BLaER1 treated with 17β-estradiol and CSF1 and Interleukin-3, amounts not matched to agents 10 nM and 100 nM (cell line): ENCODE measurements around the gene SLC35F1.

ENCODE experiments used
- H3K27ac ChIP-seq, 11 experiments: shearing (Covaris generic); formaldehyde crosslinking; 2 replicates each; pipeline ENCODE4 v1.8.1; 2022
- H3K27me3 ChIP-seq, 11 experiments: shearing (Covaris generic); formaldehyde crosslinking; 2 replicates each; pipeline ENCODE4 v1.8.1; 2022
- H3K36me3 ChIP-seq, 11 experiments: shearing (Covaris generic); formaldehyde crosslinking; 2 replicates each; pipeline ENCODE4 v1.8.1; 2022
- H3K4me1 ChIP-seq, 10 experiments: shearing (Covaris generic); formaldehyde crosslinking; 2 replicates each; pipeline ENCODE4 v1.8.1; 2022
- H3K4me2 ChIP-seq, 11 experiments: shearing (Covaris generic); formaldehyde crosslinking; 2 replicates each; pipeline ENCODE4 v1.8.1; 2022
- H3K4me3 ChIP-seq, 10 experiments: shearing (Covaris generic); formaldehyde crosslinking; 2 replicates each; pipeline ENCODE4 v1.8.1; 2022
- H3K9ac ChIP-seq, 11 experiments: shearing (Covaris generic); formaldehyde crosslinking; 2 replicates each; pipeline ENCODE4 v1.8.1; 2022
- H3K9me3 ChIP-seq, 11 experiments: shearing (Covaris generic); formaldehyde crosslinking; replicated peaks in 1 of 11; 2 replicates each; pipeline ENCODE4 v1.8.1; 2022
- H4K20me1 ChIP-seq, 11 experiments: shearing (Covaris generic); formaldehyde crosslinking; 2 replicates each; pipeline ENCODE4 v1.8.1; 2022
- Cebpa-rat ChIP-seq, 11 experiments: shearing (Covaris generic); IDR thresholded peaks; 2 replicates each; pipeline ENCODE4 v1.8.1; 2022

Gene SLC35F1

GRCh38 chr6:117971637-117972036, 64.6 kb downstream of the SLC35F1 start:
- peaks cover 23 to 29% (median 27%) of the 10 kb centered on the region in 11 experiments for H3K9me3 ChIP-seq
- H3K27ac ChIP-seq, result no peak overlapping the region
- H3K4me2 ChIP-seq, result no peak overlapping the region
- no peaks in the 10 kb centered on the region for H4K20me1 ChIP-seq
- no peak for TF ChIP-seq Cebpa-rat (IDR thresholded peaks at IDR 0.05)
- H3K27me3 ChIP-seq, result no peaks in the 10 kb centered on the region
- no peaks in the 10 kb centered on the region for H3K4me1 ChIP-seq
- H3K4me3 ChIP-seq, result no peak overlapping the region
- no peak overlapping the region for H3K9ac ChIP-seq
- H3K36me3 ChIP-seq, result 0 out of 22 replicates have a peak, but pooled peaks cover 0 to 6% (median 0%) of the 10 kb centered on the region in 11 experiments

GRCh38 chr6:117974914-117975627, 68.0 kb downstream of the SLC35F1 start:
- Histone ChIP-seq H3K36me3 (0 out of 22 replicates have a peak, but pooled peaks cover 0 to 6% (median 0%) of the 10 kb centered on the region in 11 experiments), H3K27ac (no peak overlapping the region), H3K4me3 (no peak overlapping the region), H3K9me3 (peaks cover 23 to 27% (median 25%) of the 10 kb centered on the region in 11 experiments), H4K20me1 (no peaks in the 10 kb centered on the region), H3K27me3 (no peaks in the 10 kb centered on the region), H3K4me2 (no peak overlapping the region), H3K4me1 (no peaks in the 10 kb centered on the region), H3K9ac (no peak overlapping the region)
- no peak for TF ChIP-seq Cebpa-rat (IDR thresholded peaks at IDR 0.05)

- no peaks in the 10 kb centered on the region for H3K27me3 ChIP-seq
- H3K4me3 ChIP-seq, result no peak overlapping the region
- H3K9me3 ChIP-seq, result peaks cover 13 to 16% (median 15%) of the 10 kb centered on the region in 11 experiments
- no peak overlapping the region for H3K9ac ChIP-seq
- H3K4me1 ChIP-seq, result no peaks in the 10 kb centered on the region
- 0 out of 22 replicates have a peak, but pooled peaks cover 0 to 6% (median 0%) of the 10 kb centered on the region in 11 experiments for H3K36me3 ChIP-seq
- no peak overlapping the region for H3K4me2 ChIP-seq
- no peaks in the 10 kb centered on the region for H4K20me1 ChIP-seq
- TF ChIP-seq Cebpa-rat (IDR thresholded peaks at IDR 0.05), result no peak
- H3K27ac ChIP-seq, result no peak overlapping the region
Observed at GRCh38 chr6:117976030-117976651, 69.1 kb downstream of the SLC35F1 start.

DNA sequence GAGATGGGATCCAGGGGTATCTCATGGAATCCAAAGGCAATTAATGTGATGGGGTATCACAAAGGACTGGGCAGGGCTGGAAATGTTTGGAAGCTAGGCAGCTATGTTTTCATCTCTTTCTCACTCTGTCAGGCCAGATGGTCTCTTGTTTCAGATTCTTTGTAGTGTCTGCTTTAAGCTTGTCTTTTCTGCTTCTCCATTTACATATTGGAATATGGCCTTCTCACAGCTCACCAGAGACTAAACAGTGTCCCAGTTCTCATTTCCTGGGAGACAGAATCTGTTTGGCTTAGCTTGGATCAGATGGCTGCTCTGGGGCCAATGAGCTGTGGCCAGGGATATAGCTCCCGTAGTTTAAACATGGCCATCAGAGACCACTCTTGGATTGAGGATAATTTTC, 78.9 kb downstream of the SLC35F1 start:
- no peaks in the 10 kb centered on the region for H3K9me3 ChIP-seq
- H3K4me3 ChIP-seq, result no peak overlapping the region
- no peak for TF ChIP-seq Cebpa-rat (IDR thresholded peaks at IDR 0.05)
- no peak overlapping the region for H3K9ac ChIP-seq
- H3K4me2 ChIP-seq, result no peak overlapping the region
- H3K4me1 ChIP-seq, result no peaks in the 10 kb centered on the region
- no peak overlapping the region for H3K27ac ChIP-seq
- no peaks in the 10 kb centered on the region for H3K36me3 ChIP-seq
- no peaks in the 10 kb centered on the region for H4K20me1 ChIP-seq
- H3K27me3 ChIP-seq, result no peaks in the 10 kb centered on the region

- H3K9me3 ChIP-seq, result no peaks in the 10 kb centered on the region
- H3K9ac ChIP-seq, result no peak overlapping the region
- H4K20me1 ChIP-seq, result no peaks in the 10 kb centered on the region
- no peak overlapping the region for H3K4me2 ChIP-seq
- no peaks in the 10 kb centered on the region for H3K36me3 ChIP-seq
- no peaks in the 10 kb centered on the region for H3K27me3 ChIP-seq
- no peak for TF ChIP-seq Cebpa-rat (IDR thresholded peaks at IDR 0.05)
- no peak overlapping the region for H3K4me3 ChIP-seq
- H3K27ac ChIP-seq, result no peak overlapping the region
- H3K4me1 ChIP-seq, result no peaks in the 10 kb centered on the region
Observed at GRCh38 chr6:117986396-117986795, 79.3 kb downstream of the SLC35F1 start.

- no peak for TF ChIP-seq Cebpa-rat (IDR thresholded peaks at IDR 0.05)
- no peak overlapping the region for H3K4me2 ChIP-seq
- no peaks in the 10 kb centered on the region for H4K20me1 ChIP-seq
- H3K9me3 ChIP-seq, result no peaks in the 10 kb centered on the region
- H3K27me3 ChIP-seq, result no peaks in the 10 kb centered on the region
- H3K27ac ChIP-seq, result no peak overlapping the region
- no peaks in the 10 kb centered on the region for H3K36me3 ChIP-seq
- no peak overlapping the region for H3K9ac ChIP-seq
- H3K4me3 ChIP-seq, result no peak overlapping the region
- H3K4me1 ChIP-seq, result peaks cover 0 to 18% (median 15%) of the 10 kb centered on the region in 10 experiments; a peak in 15 of 20 replicates
Observed at GRCh38 chr6:117989086-117989485, 82.0 kb downstream of the SLC35F1 start.

- Histone ChIP-seq H3K27ac (no peak overlapping the region), H3K4me2 (no peak overlapping the region), H3K27me3 (no peaks in the 10 kb centered on the region), H3K36me3 (no peaks in the 10 kb centered on the region), H3K9ac (no peak overlapping the region), H4K20me1 (no peaks in the 10 kb centered on the region), H3K9me3 (peaks cover 0 to under 1% (median 0%) of the 10 kb centered on the region in 11 experiments; a peak in 1 of 22 replicates), H3K4me3 (no peak overlapping the region), H3K4me1 (peaks cover 0 to 23% (median 18%) of the 10 kb centered on the region in 10 experiments; a peak in 15 of 20 replicates)
- TF ChIP-seq Cebpa-rat (IDR thresholded peaks at IDR 0.05), result no peak
Observed at GRCh38 chr6:117990151-117990550, 83.1 kb downstream of the SLC35F1 start.

DNA sequence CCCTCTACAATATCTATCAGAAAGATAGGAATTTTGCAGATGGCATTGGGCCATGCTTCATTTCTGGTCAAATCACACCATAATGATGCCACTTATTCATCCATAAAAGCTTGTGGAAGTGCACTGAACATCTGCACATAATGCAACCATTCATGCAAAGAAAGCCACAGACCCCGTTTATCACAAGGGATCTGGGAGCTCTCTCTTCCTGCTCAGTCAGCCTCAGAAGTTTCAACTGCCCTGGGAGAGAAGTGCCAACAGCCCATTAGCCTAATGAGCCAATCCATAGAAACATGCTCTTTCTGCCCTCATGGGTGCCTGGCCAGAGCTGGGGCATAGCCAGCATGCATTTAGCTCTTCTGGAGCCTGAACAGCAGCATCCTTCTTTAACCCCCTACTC, 85.8 kb downstream of the SLC35F1 start:
- no peak for TF ChIP-seq Cebpa-rat (IDR thresholded peaks at IDR 0.05)
- Histone ChIP-seq H3K27ac (no peak overlapping the region), H3K9me3 (peaks cover 0 to 5% (median 3%) of the 10 kb centered on the region in 11 experiments; a peak in 6 of 22 replicates), H3K36me3 (no peaks in the 10 kb centered on the region), H3K27me3 (no peaks in the 10 kb centered on the region), H4K20me1 (no peaks in the 10 kb centered on the region), H3K9ac (no peak overlapping the region), H3K4me1 (peaks cover 0 to 23% (median 18%) of the 10 kb centered on the region in 10 experiments; a peak in 15 of 20 replicates), H3K4me2 (peak overlapping the region in 9 of 11 experiments; percentile 20 to 70 (median 54); a peak in 15 of 22 replicates), H3K4me3 (no peak overlapping the region)

GRCh38 chr6:118012944-118013343, 105.9 kb downstream of the SLC35F1 start:
- no peak overlapping the region for H3K9ac ChIP-seq
- no peaks in the 10 kb centered on the region for H4K20me1 ChIP-seq
- no peak overlapping the region for H3K4me3 ChIP-seq
- no peaks in the 10 kb centered on the region for H3K36me3 ChIP-seq
- no peak for TF ChIP-seq Cebpa-rat (IDR thresholded peaks at IDR 0.05)
- H3K4me2 ChIP-seq, result no peak overlapping the region
- H3K9me3 ChIP-seq, result peaks cover 0 to 12% (median 10%) of the 10 kb centered on the region in 11 experiments; a peak in 14 of 22 replicates
- no peak overlapping the region for H3K27ac ChIP-seq
- no peaks in the 10 kb centered on the region for H3K4me1 ChIP-seq
- no peaks in the 10 kb centered on the region for H3K27me3 ChIP-seq
